Putamen (tissue), 1 donor: ENCODE data around the gene ANXA6.

Experiments used
- DNase-seq: peaks from one replicate; pipeline ENCODE4 v3.0.0-alpha.2; 2016; ENCODE audit warnings: low spot score

ANXA6 gene

GRCh38 chr5:151153766-151154272, 3.8 kb downstream of the ANXA6 start:
- DNase-seq = no peak

GRCh38 chr5:151153300-151153699, 4.3 kb downstream of the ANXA6 start:
- no peak for DNase-seq

GRCh38 chr5:151151793-151152192, 5.8 kb downstream of the ANXA6 start:
- DNase-seq = no peak

- DNase-seq = no peak
Measured at GRCh38 chr5:151151263-151151660, 6.3 kb downstream of the ANXA6 start.

- DNase-seq = peak; percentile 69
Measured at GRCh38 chr5:151150471-151151262, 6.9 kb downstream of the ANXA6 start.

GRCh38 chr5:151148583-151148982, 9.0 kb downstream of the ANXA6 start:
- no peak for DNase-seq

GRCh38 chr5:151147033-151147432, 10.5 kb downstream of the ANXA6 start:
- no peak for DNase-seq

- no peak for DNase-seq
Measured at GRCh38 chr5:151146061-151146460, 11.5 kb downstream of the ANXA6 start.

GRCh38 chr5:151144922-151145321, 12.7 kb downstream of the ANXA6 start:
- DNase-seq = no peak

- DNase-seq = peak; percentile 80
Measured at GRCh38 chr5:151144275-151144674, 13.3 kb downstream of the ANXA6 start.

GRCh38 chr5:151143645-151144044, 13.9 kb downstream of the ANXA6 start:
- no peak for DNase-seq

- no peak for DNase-seq
Measured at GRCh38 chr5:151142933-151143332, 14.6 kb downstream of the ANXA6 start.

- DNase-seq = no peak
Measured at GRCh38 chr5:151141535-151141934, 16.0 kb downstream of the ANXA6 start.

- DNase-seq = no peak
Measured at GRCh38 chr5:151140686-151141459, 16.7 kb downstream of the ANXA6 start.

- DNase-seq = no peak
Measured at GRCh38 chr5:151139646-151140045, 17.9 kb downstream of the ANXA6 start.

- DNase-seq = no peak
Measured at GRCh38 chr5:151139015-151139414, 18.6 kb downstream of the ANXA6 start.

- DNase-seq = no peak
Measured at GRCh38 chr5:151138114-151138513, 19.5 kb downstream of the ANXA6 start.

- peak; percentile 66 for DNase-seq
Measured at GRCh38 chr5:151137067-151137825, 20.3 kb downstream of the ANXA6 start.

- no peak for DNase-seq
Measured at GRCh38 chr5:151134228-151134627, 23.4 kb downstream of the ANXA6 start.

GRCh38 chr5:151132963-151133362, 24.6 kb downstream of the ANXA6 start:
- no peak for DNase-seq

GRCh38 chr5:151130922-151131891, 26.4 kb downstream of the ANXA6 start:
- no peak for DNase-seq
